Uterus (tissue), 2 donors: ENCODE measurements around the gene SEPTIN10.

Experiments used
- POLR2A ChIP-seq, 2 donors: fragments of 450-650 bp; IDR thresholded peaks; one replicate each; pipeline ENCODE4 v1.6.1; 2016; ENCODE audit warnings: antibody characterized with exemption in 2 of 2, mild to moderate bottlenecking in 1 of 2, moderate library complexity in 1 of 2
- TF ChIP-seq, protein P1 (sequence below), 4 experiments: fragments of 200-600 bp in 2 of 4; fragments of 450-650 bp in 2 of 4; sonication (generic) in 2 of 4; IDR thresholded peaks; one replicate each; pipeline ENCODE4 v1.5.1; 2016 to 2019; ENCODE audit warnings: antibody characterized with exemption in 4 of 4, mild to moderate bottlenecking in 2 of 4, moderate library complexity in 1 of 4

DNA sequence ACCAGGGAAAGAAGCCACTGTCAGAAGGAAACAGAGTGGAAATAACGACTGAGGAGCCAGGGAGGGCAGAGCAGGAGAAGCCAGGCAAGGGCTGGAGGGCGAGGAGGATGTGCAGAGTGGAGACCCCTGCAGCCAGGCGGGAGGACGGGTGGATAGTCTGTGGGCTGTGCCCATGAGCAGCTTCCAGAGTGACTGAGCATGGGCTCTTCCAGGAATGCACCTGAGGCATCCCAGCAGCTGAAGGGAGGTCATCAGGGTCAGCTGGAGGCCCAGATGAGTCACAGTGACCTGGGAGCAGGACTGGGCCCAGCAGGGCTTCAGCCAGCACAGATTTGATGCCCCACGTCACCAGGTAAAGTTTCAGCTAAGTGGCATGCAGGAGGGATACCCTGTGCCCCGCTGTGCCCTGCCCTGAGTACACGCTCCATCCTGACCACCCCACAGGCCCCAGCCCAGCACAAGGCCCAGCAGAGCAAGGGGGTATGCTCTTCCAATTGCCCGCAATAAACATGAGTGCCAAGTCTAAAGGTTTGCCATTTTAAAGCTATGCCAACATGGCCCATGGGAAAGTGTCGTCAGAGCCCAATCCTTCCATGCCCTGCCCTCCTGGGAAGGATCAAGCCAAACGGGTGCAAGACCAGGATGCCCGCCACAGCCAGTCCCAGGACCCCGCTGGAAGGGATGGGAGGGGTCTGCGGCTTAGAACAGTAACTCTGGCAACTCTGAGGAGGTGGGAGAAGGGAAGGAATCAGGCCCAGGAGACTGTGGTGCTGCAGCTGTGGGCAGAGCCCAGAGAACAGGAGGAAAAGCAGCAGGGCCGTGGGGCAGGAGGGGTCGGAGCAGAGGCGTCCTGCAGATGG lies 85.7 kb downstream of the SEPTIN10 start:
- TF ChIP-seq, protein P1, sequence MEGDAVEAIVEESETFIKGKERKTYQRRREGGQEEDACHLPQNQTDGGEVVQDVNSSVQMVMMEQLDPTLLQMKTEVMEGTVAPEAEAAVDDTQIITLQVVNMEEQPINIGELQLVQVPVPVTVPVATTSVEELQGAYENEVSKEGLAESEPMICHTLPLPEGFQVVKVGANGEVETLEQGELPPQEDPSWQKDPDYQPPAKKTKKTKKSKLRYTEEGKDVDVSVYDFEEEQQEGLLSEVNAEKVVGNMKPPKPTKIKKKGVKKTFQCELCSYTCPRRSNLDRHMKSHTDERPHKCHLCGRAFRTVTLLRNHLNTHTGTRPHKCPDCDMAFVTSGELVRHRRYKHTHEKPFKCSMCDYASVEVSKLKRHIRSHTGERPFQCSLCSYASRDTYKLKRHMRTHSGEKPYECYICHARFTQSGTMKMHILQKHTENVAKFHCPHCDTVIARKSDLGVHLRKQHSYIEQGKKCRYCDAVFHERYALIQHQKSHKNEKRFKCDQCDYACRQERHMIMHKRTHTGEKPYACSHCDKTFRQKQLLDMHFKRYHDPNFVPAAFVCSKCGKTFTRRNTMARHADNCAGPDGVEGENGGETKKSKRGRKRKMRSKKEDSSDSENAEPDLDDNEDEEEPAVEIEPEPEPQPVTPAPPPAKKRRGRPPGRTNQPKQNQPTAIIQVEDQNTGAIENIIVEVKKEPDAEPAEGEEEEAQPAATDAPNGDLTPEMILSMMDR (IDR thresholded peaks at IDR 0.05) = no peak
- TF ChIP-seq POLR2A (IDR thresholded peaks at IDR 0.05) = no peak
